DND-41 (cell line): ENCODE measurements around the gene ANK3.

Source experiments
- ATAC-seq: fragments of 200-7000 bp; cut with Tn5 transposase; 3 replicates; pipeline ENCODE4 v1.9.1; 2021; ENCODE audit warnings: low read depth; ENCODE audit not compliant: insufficient read depth
- DNase-seq: peaks from one replicate; pipeline ENCODE4 v3.0.0-alpha.2; 2020
- H2AFZ ChIP-seq: 2 replicates; pipeline ENCODE4 v1.6.0; 2012; ENCODE audit warnings: low read depth, low read length
- H3K27ac ChIP-seq: 2 replicates; pipeline ENCODE4 v1.5.1; 2012; ENCODE audit warnings: low read length, inconsistent platforms
- H3K27me3 ChIP-seq: fragments of 200-600 bp; sonication (generic); 2 replicates; pipeline ENCODE4 v1.6.0; 2012; ENCODE audit warnings: low read length, mild to moderate bottlenecking, inconsistent platforms; ENCODE audit not compliant: insufficient read depth, poor library complexity
- H3K36me3 ChIP-seq: 2 replicates; pipeline ENCODE4 v1.5.1; 2012; ENCODE audit warnings: low read length, inconsistent platforms; ENCODE audit not compliant: insufficient read depth
- H3K4me1 ChIP-seq: 2 replicates; pipeline ENCODE4 v1.5.1; 2012; ENCODE audit warnings: mild to moderate bottlenecking, low read length; ENCODE audit not compliant: insufficient read depth
- H3K4me2 ChIP-seq: 2 replicates; pipeline ENCODE4 v1.6.0; 2012; ENCODE audit warnings: mild to moderate bottlenecking, moderate library complexity, low read length, inconsistent platforms; ENCODE audit not compliant: insufficient read depth
- H3K4me3 ChIP-seq, 2 experiments: fragments of 200-600 bp in 1 of 2; shearing (Covaris generic) in 1 of 2; 2 replicates each; pipeline ENCODE4 v1.5.1; 2012 to 2016; ENCODE audit warnings: inconsistent platforms in 2 of 2, low read length in 2 of 2, mild to moderate bottlenecking in 2 of 2, low read depth in 1 of 2, moderate library complexity in 1 of 2
- H3K79me2 ChIP-seq: 2 replicates; pipeline ENCODE4 v1.6.0; 2012; ENCODE audit warnings: low read length, inconsistent platforms; ENCODE audit not compliant: insufficient read depth
- H3K9ac ChIP-seq: 2 replicates; pipeline ENCODE4 v1.6.0; 2012; ENCODE audit warnings: low read depth, mild to moderate bottlenecking, inconsistent platforms, low read length, moderate library complexity
- H3K9me3 ChIP-seq: 2 replicates; pipeline ENCODE4 v1.5.1; 2012; ENCODE audit warnings: low read length, moderate library complexity, mild to moderate bottlenecking, inconsistent platforms; ENCODE audit not compliant: insufficient read depth, severe bottlenecking
- H4K20me1 ChIP-seq: 2 replicates; pipeline ENCODE4 v1.6.0; 2012; ENCODE audit warnings: low read length; ENCODE audit not compliant: insufficient read depth
- CTCF ChIP-seq: IDR thresholded peaks from 2 replicates; pipeline ENCODE4 v1.5.1; 2012; ENCODE audit warnings: borderline replicate concordance, low read length, moderate library complexity, mild to moderate bottlenecking; ENCODE audit not compliant: poor library complexity, severe bottlenecking; ENCODE audit errors: extremely low read depth
- EZH2 ChIP-seq: IDR thresholded peaks from 3 replicates; pipeline ENCODE4 v1.6.1; 2012; ENCODE audit warnings: borderline replicate concordance, low read depth, mild to moderate bottlenecking, moderate library complexity, low read length, inconsistent platforms; ENCODE audit not compliant: severe bottlenecking

ANK3 gene

GRCh38 chr10:60262647-60263126 is 127.0 kb downstream of the ANK3 start:
- DNase-seq (no peak), ATAC-seq (no peak)
- Histone ChIP-seq H3K9me3 (no peaks in the 10 kb centered on the region), H3K36me3 (no peaks in the 10 kb centered on the region), H3K9ac (no peak overlapping the region), H2AFZ (no peak overlapping the region), H3K4me2 (no peak overlapping the region), H3K4me1 (no peaks in the 10 kb centered on the region), H3K27ac (no peak overlapping the region), H4K20me1 (no peaks in the 10 kb centered on the region), H3K27me3 (no peaks in the 10 kb centered on the region), H3K4me3 (no peak overlapping the region), H3K79me2 (no peaks in the 10 kb centered on the region)
- TF ChIP-seq CTCF: no peak
- no peak for TF ChIP-seq EZH2

GRCh38 chr10:60260321-60260720 is 129.4 kb downstream of the ANK3 start:
- no peak overlapping the region for H3K27ac ChIP-seq
- DNase-seq: no peak

GRCh38 chr10:60258429-60258797 is 131.3 kb downstream of the ANK3 start:
- no peak overlapping the region for H2AFZ ChIP-seq
- no peaks in the 10 kb centered on the region for H3K4me1 ChIP-seq
- H3K27me3 ChIP-seq: no peaks in the 10 kb centered on the region
- no peak overlapping the region for H3K9ac ChIP-seq
- no peak overlapping the region for H3K4me2 ChIP-seq
- TF ChIP-seq CTCF (no peak), EZH2 (no peak)
- no peak overlapping the region for H3K27ac ChIP-seq
- DNase-seq (no peak), ATAC-seq (no peak)
- no peaks in the 10 kb centered on the region for H4K20me1 ChIP-seq
- no peaks in the 10 kb centered on the region for H3K79me2 ChIP-seq
- H3K36me3 ChIP-seq: no peaks in the 10 kb centered on the region
- H3K9me3 ChIP-seq: no peaks in the 10 kb centered on the region
- no peak overlapping the region for H3K4me3 ChIP-seq

More at GRCh38 chr10:60260321-60260720, 129.4 kb downstream of the ANK3 start:
- Histone ChIP-seq H3K4me1 (no peaks in the 10 kb centered on the region), H2AFZ (no peak overlapping the region), H4K20me1 (no peaks in the 10 kb centered on the region), H3K9me3 (no peaks in the 10 kb centered on the region), H3K36me3 (no peaks in the 10 kb centered on the region), H3K4me2 (no peak overlapping the region), H3K27me3 (no peaks in the 10 kb centered on the region), H3K79me2 (no peaks in the 10 kb centered on the region), H3K4me3 (no peak overlapping the region), H3K9ac (no peak overlapping the region)
- TF ChIP-seq EZH2 (no peak), CTCF (no peak)
- ATAC-seq: no peak
